Measurements from ENCODE around the gene PTCHD1.

The PTCHD1 gene

GRCh38 chrX:23394421-23394820 is 59.8 kb downstream of the PTCHD1 start:
- TF ChIP-seq GATA3 (IDR thresholded peaks at IDR 0.05; ENCODE audit: low read depth, low read length) (no peak), GATA2 (IDR thresholded peaks at IDR 0.05; ENCODE audit: low read depth, low read length) (no peak)

- TF ChIP-seq GATA3 (IDR thresholded peaks at IDR 0.05; ENCODE audit: low read depth, low read length) (no peak), GATA2 (IDR thresholded peaks at IDR 0.05; ENCODE audit: low read depth, low read length) (no peak)
Observed at GRCh38 chrX:23396263-23396662, 61.6 kb downstream of the PTCHD1 start.

DNA sequence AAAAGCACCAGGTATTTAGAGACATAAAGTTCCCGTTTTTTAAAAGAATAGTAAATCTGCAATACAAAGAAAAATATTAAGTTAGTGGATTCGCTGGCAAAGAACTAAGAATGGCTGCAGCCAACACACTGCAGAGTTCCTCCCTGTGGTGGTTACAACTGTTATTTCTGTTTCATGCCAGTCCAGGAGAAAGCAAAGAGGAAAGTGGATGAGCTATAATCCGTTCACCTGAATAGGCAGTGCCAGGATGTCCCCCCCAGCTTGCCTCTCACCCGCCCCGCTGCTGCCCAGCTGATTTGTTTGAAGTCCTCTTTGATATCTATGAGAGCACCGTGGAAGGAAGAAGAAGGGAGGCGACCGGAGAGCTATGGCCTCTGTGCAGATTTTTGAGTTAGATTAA is 63.9 kb downstream of the PTCHD1 start:
- TF ChIP-seq GATA3 (IDR thresholded peaks at IDR 0.05; ENCODE audit: low read depth, low read length) = no peak
- no peak for TF ChIP-seq GATA2 (IDR thresholded peaks at IDR 0.05; ENCODE audit: low read depth, low read length)

GRCh38 chrX:23403849-23404248 is 69.2 kb downstream of the PTCHD1 start:
- no peak for TF ChIP-seq GATA2 (IDR thresholded peaks at IDR 0.05; ENCODE audit: low read depth, low read length)
- TF ChIP-seq GATA3 (IDR thresholded peaks at IDR 0.05; ENCODE audit: low read depth, low read length) = no peak

DNA sequence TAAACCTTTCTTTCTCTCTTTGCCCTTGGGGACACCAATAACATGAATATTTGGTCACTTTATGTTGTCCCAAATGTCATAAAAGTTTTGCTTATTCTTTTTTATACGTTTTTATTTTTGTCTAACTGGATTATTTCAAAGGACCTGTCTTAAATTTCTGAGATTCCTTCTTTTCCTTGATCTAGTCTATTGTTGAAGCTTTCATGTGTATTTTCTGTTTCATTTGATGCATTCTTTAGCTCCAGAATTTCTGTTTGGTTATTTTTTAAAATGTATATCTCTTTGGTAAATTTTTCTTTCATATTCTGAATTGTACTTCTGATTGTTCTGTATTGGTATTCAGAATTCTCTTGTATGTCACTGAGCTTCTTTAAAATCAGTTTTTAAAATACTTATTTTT is 88.3 kb downstream of the PTCHD1 start:
- TF ChIP-seq GATA3 (IDR thresholded peaks at IDR 0.05; ENCODE audit: low read depth, low read length) = no peak
- no peak for TF ChIP-seq GATA2 (IDR thresholded peaks at IDR 0.05; ENCODE audit: low read depth, low read length)

GRCh38 chrX:23434356-23434884 is 99.8 kb downstream of the PTCHD1 start:
- TF ChIP-seq GATA3 (IDR thresholded peaks at IDR 0.05; ENCODE audit: low read depth, low read length) (no peak), GATA2 (IDR thresholded peaks at IDR 0.05; ENCODE audit: low read depth, low read length) (no peak)

DNA sequence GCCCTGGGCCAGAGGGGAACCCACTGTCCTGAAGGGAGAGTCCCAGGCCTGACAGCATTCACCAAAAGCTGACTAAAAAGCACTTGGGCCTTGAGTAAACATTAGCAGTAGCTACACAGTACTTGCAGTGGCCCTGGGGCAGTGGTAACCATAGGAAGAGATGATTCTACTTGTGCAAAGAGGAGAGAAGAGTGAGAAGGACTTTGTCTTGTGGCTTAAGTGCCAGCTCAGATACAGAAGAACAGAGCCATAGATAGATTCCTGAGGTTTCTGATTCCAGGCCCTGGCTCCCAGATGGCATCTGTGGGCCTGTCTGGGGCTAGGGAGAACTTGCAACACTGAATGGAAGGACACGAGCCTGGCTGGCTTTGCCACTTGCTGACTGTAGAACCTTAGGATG is 100.5 kb downstream of the PTCHD1 start:
- TF ChIP-seq GATA2 (IDR thresholded peaks at IDR 0.05; ENCODE audit: low read depth, low read length) (no peak), GATA3 (IDR thresholded peaks at IDR 0.05; ENCODE audit: low read depth, low read length) (no peak)

DNA sequence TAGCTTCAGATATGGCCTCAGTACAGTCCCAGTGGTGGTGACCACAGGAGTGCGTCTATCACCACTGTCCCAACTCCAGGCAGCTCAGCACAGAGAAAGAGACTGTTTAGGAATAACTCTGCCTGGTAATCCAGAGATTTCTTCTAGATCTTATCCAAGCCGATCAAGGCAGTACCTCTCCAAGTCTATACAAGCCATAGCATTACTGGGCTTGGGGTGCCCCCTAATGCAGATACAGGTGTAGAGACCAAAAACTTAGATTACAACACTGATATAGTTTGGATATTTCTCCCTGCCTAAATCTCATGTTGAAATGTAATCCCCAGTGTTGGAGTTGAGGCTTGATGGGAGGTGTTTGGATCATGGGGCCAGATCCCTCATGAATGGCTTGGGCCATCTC is 100.9 kb downstream of the PTCHD1 start:
- no peak for TF ChIP-seq GATA2 (IDR thresholded peaks at IDR 0.05; ENCODE audit: low read depth, low read length)
- TF ChIP-seq GATA3 (IDR thresholded peaks at IDR 0.05; ENCODE audit: low read depth, low read length) = no peak

DNA sequence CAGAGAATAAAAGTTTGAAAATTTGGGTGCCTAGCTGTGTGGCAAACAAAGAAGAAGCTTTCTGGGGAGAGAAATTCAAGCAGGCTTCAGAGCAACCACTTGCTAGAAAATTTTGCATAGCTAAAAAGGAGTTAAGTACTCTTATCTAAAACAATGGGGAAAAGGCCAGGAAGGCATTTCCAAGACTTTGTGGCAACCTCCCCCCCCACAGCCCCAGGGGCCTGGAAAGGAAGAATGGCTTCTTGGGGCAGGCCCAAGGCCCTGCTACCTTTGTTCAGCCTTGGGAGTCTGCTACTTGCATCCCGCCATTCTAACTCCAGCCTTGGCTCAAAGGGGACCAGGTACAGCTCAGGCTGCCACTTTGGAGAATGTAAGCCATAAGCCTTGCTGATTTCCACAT is 102.2 kb downstream of the PTCHD1 start:
- TF ChIP-seq GATA2 (IDR thresholded peaks at IDR 0.05; ENCODE audit: low read depth, low read length) = no peak
- TF ChIP-seq GATA3 (IDR thresholded peaks at IDR 0.05; ENCODE audit: low read depth, low read length) = no peak

GRCh38 chrX:23451266-23451665 is 116.6 kb downstream of the PTCHD1 start:
- TF ChIP-seq GATA2 (IDR thresholded peaks at IDR 0.05; ENCODE audit: low read depth, low read length) (no peak), GATA3 (IDR thresholded peaks at IDR 0.05; ENCODE audit: low read depth, low read length) (no peak)
